RPMI7951 (cell line): ENCODE data around the gene CCDC174. TPM values are rescaled to one million over a fixed set of nuclear protein-coding genes. Genes with fewer than 3 reads are reported as not detected.
"Not testable (repeated sequence)": the region's sequence is repeated elsewhere in the genome, so short reads cannot be mapped to it uniquely, and the experiment has no call there.

Experiments used
- DNase-seq: peaks from one replicate; pipeline ENCODE4 v3.0.0-alpha.2; 2012; ENCODE audit warnings: low read depth
- total RNA-seq: library from RNA; depleted of rRNA; stranded (reverse); fragments of >200 nt; shearing (Covaris generic); gene quantifications from 2 replicates; pipeline ENCODE4 v1.2.3, GENCODE V29; 2014; rRNA removed

The CCDC174 gene
- total RNA-seq = 10.8 TPM in 2 replicates

GRCh38 chr3:14651440-14652251 is at the start of gene CCDC174:
Gene CCDC174 (plus strand): TSS chr3:14651762. CDS start chr3:14651837, 75 bp downstream.
- DNase-seq = peak; percentile 99

GRCh38 chr3:14602006-14602803 is 49.4 kb upstream of the CCDC174 start:
- no peak for DNase-seq

- DNase-seq = no peak
These were observed 48.5 kb upstream of the CCDC174 start for GRCh38 chr3:14602804-14603644.

- peak; percentile 23 for DNase-seq
These were observed 46.5 kb upstream of the CCDC174 start for GRCh38 chr3:14605067-14605466.

- DNase-seq = no peak
These were observed 45.8 kb upstream of the CCDC174 start for GRCh38 chr3:14605744-14606143.

- DNase-seq = no peak
These were observed 44.8 kb upstream of the CCDC174 start for GRCh38 chr3:14606669-14607339.

- no peak for DNase-seq
These were observed 43.3 kb upstream of the CCDC174 start for GRCh38 chr3:14608298-14608697.

- DNase-seq = not testable (repeated sequence)
These were observed 42.5 kb upstream of the CCDC174 start for GRCh38 chr3:14609058-14609457.

GRCh38 chr3:14609506-14609905 is 42.1 kb upstream of the CCDC174 start:
- DNase-seq = no peak

- no peak for DNase-seq
These were observed 41.6 kb upstream of the CCDC174 start for GRCh38 chr3:14609941-14610340.

GRCh38 chr3:14614189-14614588 is 37.4 kb upstream of the CCDC174 start:
- no peak for DNase-seq

GRCh38 chr3:14614862-14615261 is 36.7 kb upstream of the CCDC174 start:
- DNase-seq = no peak

GRCh38 chr3:14616606-14617507 is 34.7 kb upstream of the CCDC174 start:
- peak; percentile 33 for DNase-seq

GRCh38 chr3:14617508-14618023 is 34.0 kb upstream of the CCDC174 start:
- no peak for DNase-seq

- DNase-seq = no peak
These were observed 32.0 kb upstream of the CCDC174 start for GRCh38 chr3:14619605-14620004.

GRCh38 chr3:14620512-14620911 is 31.1 kb upstream of the CCDC174 start:
- no peak for DNase-seq

- DNase-seq = no peak
These were observed 30.5 kb upstream of the CCDC174 start for GRCh38 chr3:14621093-14621492.

- DNase-seq = no peak
These were observed 29.2 kb upstream of the CCDC174 start for GRCh38 chr3:14622368-14622767.

- no peak for DNase-seq
These were observed 28.0 kb upstream of the CCDC174 start for GRCh38 chr3:14623569-14624051.

GRCh38 chr3:14624498-14624897 is 27.1 kb upstream of the CCDC174 start:
- no peak for DNase-seq
